Body of pancreas (tissue), 4 donors: Measurements from ENCODE around the gene GP9.

Source experiments
- CTCF ChIP-seq, 7 experiments: fragments of 450-650 bp in 4 of 7; fragments of 200-600 bp in 3 of 7; sonication (generic) in 3 of 7; IDR thresholded peaks; one replicate each; pipeline ENCODE4 v1.5.1; 2016 to 2019; ENCODE audit warnings: antibody characterized with exemption in 7 of 7
- POLR2A ChIP-seq, 3 donors: fragments of 450-650 bp; IDR thresholded peaks; one replicate each; pipeline ENCODE4 v1.6.1; 2016; ENCODE audit warnings: antibody characterized with exemption in 3 of 3, mild to moderate bottlenecking in 2 of 3

GRCh38 chr3:129035360-129036221 lies 25.0 kb upstream of the GP9 start:
- no peak for TF ChIP-seq POLR2A (IDR thresholded peaks at IDR 0.05)
- no peak for TF ChIP-seq CTCF (IDR thresholded peaks at IDR 0.05)
